Measurements from ENCODE around the gene LRRIQ1.
"Not testable (repeated sequence)": the region's sequence is repeated elsewhere in the genome, so short reads cannot be mapped to it uniquely, and the experiment has no call there.

The LRRIQ1 gene

GRCh38 chr12:85179680-85180270 lies 143.6 kb downstream of the LRRIQ1 start:
- Histone ChIP-seq H3K36me3 (ENCODE audit: control insufficient read depth, insufficient read depth, low read length) (no peaks in the 10 kb centered on the region), H3K27me3 (replicated peaks; ENCODE audit: control insufficient read depth, insufficient read depth, low read length) (no peaks in the 10 kb centered on the region), H3K4me3 (replicated peaks; ENCODE audit: low read depth, low read length) (no peak overlapping the region)
- no peak for DNase-seq (ENCODE audit: extremely low read depth, insufficient read length)
- TF ChIP-seq CTCF (IDR thresholded peaks at IDR 0.05; ENCODE audit: insufficient read depth, low read length, poor library complexity, severe bottlenecking), result no peak

- TF ChIP-seq CTCF (IDR thresholded peaks at IDR 0.05; ENCODE audit: insufficient read depth, low read length, poor library complexity, severe bottlenecking), result no peak
- Histone ChIP-seq H3K36me3 (ENCODE audit: control insufficient read depth, insufficient read depth, low read length) (no peaks in the 10 kb centered on the region), H3K4me3 (replicated peaks; ENCODE audit: low read depth, low read length) (no peak overlapping the region), H3K27me3 (replicated peaks; ENCODE audit: control insufficient read depth, insufficient read depth, low read length) (no peaks in the 10 kb centered on the region)
- DNase-seq (ENCODE audit: extremely low read depth, insufficient read length), result no peak
Measured at GRCh38 chr12:85182699-85183098, 146.5 kb downstream of the LRRIQ1 start.

- H3K4me3 ChIP-seq (replicated peaks; ENCODE audit: low read depth, low read length), result no peak overlapping the region
- no peaks in the 10 kb centered on the region for H3K36me3 ChIP-seq (ENCODE audit: control insufficient read depth, insufficient read depth, low read length)
- no peak for TF ChIP-seq CTCF (IDR thresholded peaks at IDR 0.05; ENCODE audit: insufficient read depth, low read length, poor library complexity, severe bottlenecking)
- no peaks in the 10 kb centered on the region for H3K27me3 ChIP-seq (replicated peaks; ENCODE audit: control insufficient read depth, insufficient read depth, low read length)
- DNase-seq (ENCODE audit: extremely low read depth, insufficient read length), result no peak
Measured at GRCh38 chr12:85183855-85184254, 147.7 kb downstream of the LRRIQ1 start.

GRCh38 chr12:85186236-85186635 lies 150.1 kb downstream of the LRRIQ1 start:
- H3K27me3 ChIP-seq (replicated peaks; ENCODE audit: control insufficient read depth, insufficient read depth, low read length), result no peaks in the 10 kb centered on the region
- DNase-seq (ENCODE audit: extremely low read depth, insufficient read length), result no peak
- TF ChIP-seq CTCF (IDR thresholded peaks at IDR 0.05; ENCODE audit: insufficient read depth, low read length, poor library complexity, severe bottlenecking), result no peak
- H3K36me3 ChIP-seq (ENCODE audit: control insufficient read depth, insufficient read depth, low read length), result no peaks in the 10 kb centered on the region
- no peak overlapping the region for H3K4me3 ChIP-seq (replicated peaks; ENCODE audit: low read depth, low read length)

GRCh38 chr12:85188619-85189018 lies 152.5 kb downstream of the LRRIQ1 start:
- Histone ChIP-seq H3K27me3 (replicated peaks; ENCODE audit: control insufficient read depth, insufficient read depth, low read length) (no peaks in the 10 kb centered on the region), H3K4me3 (replicated peaks; ENCODE audit: low read depth, low read length) (no peak overlapping the region), H3K36me3 (ENCODE audit: control insufficient read depth, insufficient read depth, low read length) (no peaks in the 10 kb centered on the region)
- DNase-seq (ENCODE audit: extremely low read depth, insufficient read length), result no peak
- TF ChIP-seq CTCF (IDR thresholded peaks at IDR 0.05; ENCODE audit: insufficient read depth, low read length, poor library complexity, severe bottlenecking), result no peak

- Histone ChIP-seq H3K36me3 (ENCODE audit: control insufficient read depth, insufficient read depth, low read length) (no peaks in the 10 kb centered on the region), H3K4me3 (replicated peaks; ENCODE audit: low read depth, low read length) (no peak overlapping the region), H3K27me3 (replicated peaks; ENCODE audit: control insufficient read depth, insufficient read depth, low read length) (no peaks in the 10 kb centered on the region)
- TF ChIP-seq CTCF (IDR thresholded peaks at IDR 0.05; ENCODE audit: insufficient read depth, low read length, poor library complexity, severe bottlenecking), result no peak
- no peak for DNase-seq (ENCODE audit: extremely low read depth, insufficient read length)
Measured at GRCh38 chr12:85190728-85191127, 154.6 kb downstream of the LRRIQ1 start.

- not testable (repeated sequence) for H3K36me3 ChIP-seq (ENCODE audit: control insufficient read depth, insufficient read depth, low read length); H3K4me3 ChIP-seq (replicated peaks; ENCODE audit: low read depth, low read length); H3K27me3 ChIP-seq (replicated peaks; ENCODE audit: control insufficient read depth, insufficient read depth, low read length); DNase-seq (ENCODE audit: extremely low read depth, insufficient read length)
Measured at GRCh38 chr12:85203809-85204208, 167.7 kb downstream of the LRRIQ1 start.
